HG03025 (cell line): ENCODE data around the gene KLC1.
A peak's percentile ranks its signal among the peaks of the same experiment; 100 is the strongest.

Source experiments
- ATAC-seq: cut with Tn5 transposase; IDR thresholded peaks from one replicate; pipeline ENCODE4 v1.9.1; 2021; ENCODE audit warnings: mild to moderate bottlenecking, moderate library complexity; ENCODE audit not compliant: unreplicated experiment, low FRiP score

KLC1 gene

DNA sequence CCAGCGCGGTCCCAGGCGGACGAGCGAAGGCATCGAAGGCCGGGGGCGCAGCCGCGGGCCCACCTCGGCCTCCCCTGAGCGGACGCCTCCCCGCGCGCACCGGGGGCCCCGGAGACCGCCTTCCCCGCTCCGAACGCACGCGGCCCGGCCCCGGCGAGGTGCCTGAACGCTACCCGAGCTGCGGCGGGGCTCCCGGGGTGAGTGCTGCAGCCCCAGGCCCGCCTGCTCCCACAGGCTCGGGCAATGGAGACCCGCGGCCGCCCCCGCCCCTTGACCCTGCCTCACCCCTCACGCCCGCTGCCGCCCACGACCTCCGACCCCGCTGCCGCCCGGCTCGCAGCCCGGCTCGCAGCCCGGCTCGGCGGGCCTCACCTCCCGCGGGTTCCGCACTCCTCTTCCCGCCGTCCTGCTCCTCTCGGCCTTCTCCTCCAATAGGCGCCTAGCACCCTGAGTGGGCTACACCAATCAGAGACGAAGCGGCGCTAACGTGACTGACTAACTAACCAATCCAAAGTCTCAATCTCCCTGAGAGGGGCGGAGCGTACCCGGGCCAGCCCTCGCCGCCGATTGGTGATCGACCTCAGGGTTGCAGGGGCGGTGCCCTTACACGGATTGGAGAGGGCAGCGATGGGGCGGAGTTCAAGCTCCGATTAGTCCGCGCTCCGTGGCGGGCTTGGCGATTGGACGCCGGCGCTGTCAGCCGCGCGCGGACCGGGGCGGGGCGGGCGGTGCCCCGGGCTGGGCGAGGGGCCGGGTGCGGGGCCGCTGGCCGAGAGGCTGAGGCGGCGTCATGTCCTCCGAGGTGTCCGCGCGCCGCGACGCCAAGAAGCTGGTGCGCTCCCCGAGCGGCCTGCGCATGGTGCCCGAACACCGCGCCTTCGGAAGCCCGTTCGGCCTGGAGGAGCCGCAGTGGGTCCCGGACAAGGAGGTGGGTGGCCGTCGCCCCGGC is 86.3 kb downstream of the KLC1 start, which contains the start of the genes XRCC3 and ZFYVE21:
XRCC3 (minus strand) TSS at position 400 of the 949 bp plus-strand sequence. CDS start 4,364 bp downstream, outside the sequence.
ZFYVE21 (plus strand) TSS at position 759 of the 949 bp plus-strand sequence; CDS start at position 791, 32 bp downstream.
- peak; percentile 88 for ATAC-seq

DNA sequence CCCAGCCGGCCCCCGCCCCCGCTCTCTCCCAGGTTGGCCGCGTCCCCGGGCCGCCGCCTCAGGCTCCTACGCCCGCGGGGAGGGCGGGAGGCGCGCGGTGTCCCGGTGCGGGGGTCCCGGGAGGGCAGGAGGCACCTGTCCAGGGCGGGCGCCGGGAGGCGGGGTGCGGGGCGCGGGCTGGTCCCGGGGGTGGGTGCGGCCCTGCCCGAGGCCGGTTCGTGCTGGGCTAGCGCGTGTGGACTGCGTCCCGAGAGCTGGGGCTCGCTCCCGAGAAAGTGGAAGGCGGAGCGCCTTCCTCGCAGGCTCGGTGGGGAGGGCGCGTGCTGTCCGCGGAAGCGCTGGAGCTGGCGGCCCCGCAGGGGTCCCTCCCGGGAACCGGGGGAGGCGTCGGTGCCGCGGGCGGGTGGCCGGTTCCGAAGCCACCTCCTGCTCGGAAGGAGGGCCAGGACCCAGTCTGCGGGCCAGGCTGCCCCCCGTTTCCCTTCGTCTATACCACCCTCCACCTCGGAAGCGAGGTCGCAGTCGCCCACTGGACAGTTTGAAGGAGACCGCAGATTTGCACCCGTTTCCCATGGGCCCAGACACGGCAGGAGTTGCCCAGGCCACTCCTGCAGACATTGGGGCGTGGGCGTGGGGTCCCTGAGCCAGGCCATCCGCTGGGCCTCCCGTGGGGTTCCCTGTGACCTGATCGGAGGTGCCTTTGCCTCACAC is 87.2 kb downstream of the KLC1 start:
- peak; percentile 4 for ATAC-seq

DNA sequence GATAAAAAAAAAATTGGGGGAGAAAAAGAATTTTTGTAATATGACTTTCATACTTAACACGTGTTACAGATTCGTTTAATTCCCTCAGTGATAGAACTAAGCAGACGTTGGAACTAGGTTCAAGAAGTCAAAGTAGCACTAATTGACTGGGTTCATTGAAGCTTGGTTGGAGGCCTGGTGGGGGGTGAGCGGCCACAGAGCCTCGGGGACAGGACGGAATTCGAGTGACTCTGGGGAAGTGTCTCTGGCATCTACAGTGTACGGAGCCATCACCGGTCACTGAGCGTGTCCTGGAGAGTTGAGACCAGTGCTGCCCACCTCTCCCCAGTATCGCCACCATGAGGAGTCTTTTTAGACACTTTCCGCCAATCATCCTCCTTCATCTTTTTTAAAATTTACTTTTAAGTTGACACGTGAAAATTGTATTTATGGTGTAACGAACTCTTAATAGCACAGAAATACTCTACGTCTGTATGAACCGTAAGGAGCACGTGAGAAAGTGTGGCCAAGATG is 87.9 kb downstream of the KLC1 start:
- no peak for ATAC-seq

DNA sequence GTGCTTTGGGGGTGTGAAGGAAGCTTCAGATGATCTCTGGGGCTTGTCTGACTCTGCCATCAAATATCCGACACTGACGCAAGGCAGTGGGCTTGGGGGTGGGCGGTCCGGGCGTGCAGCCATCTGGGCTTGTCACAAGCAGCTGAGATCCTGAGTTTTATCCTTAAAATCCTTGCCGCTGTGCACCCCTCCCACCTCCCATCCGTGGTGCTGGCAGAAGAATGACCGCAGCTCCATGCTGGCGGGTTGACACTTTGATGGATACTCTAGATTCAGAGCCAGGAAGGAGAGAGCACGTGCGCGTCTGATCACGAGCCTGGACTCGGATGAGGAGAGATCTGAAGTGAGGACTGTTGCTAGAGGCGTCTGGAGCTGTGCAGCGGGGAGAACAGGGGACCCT is 89.6 kb downstream of the KLC1 start:
- no peak for ATAC-seq

DNA sequence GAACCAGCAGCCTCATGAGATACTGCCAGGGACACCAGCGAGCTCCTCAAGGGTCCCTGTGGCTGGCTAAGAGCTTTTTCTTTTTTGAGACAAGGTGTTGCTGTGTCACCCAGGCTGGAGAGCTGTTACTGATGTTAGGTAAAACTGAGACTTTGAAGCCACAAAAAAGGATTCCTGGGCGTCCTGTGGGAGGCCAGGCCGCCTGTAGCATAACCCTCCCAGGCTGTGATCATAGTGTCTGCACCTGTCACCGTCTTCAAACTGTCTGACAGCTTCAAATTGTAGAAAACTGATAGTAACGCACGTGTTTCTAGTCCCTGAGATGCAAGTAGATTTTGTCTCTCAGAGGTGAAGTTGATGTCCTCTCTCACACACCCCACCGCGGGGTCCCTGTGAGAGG is 90.7 kb downstream of the KLC1 start:
- ATAC-seq: no peak

DNA sequence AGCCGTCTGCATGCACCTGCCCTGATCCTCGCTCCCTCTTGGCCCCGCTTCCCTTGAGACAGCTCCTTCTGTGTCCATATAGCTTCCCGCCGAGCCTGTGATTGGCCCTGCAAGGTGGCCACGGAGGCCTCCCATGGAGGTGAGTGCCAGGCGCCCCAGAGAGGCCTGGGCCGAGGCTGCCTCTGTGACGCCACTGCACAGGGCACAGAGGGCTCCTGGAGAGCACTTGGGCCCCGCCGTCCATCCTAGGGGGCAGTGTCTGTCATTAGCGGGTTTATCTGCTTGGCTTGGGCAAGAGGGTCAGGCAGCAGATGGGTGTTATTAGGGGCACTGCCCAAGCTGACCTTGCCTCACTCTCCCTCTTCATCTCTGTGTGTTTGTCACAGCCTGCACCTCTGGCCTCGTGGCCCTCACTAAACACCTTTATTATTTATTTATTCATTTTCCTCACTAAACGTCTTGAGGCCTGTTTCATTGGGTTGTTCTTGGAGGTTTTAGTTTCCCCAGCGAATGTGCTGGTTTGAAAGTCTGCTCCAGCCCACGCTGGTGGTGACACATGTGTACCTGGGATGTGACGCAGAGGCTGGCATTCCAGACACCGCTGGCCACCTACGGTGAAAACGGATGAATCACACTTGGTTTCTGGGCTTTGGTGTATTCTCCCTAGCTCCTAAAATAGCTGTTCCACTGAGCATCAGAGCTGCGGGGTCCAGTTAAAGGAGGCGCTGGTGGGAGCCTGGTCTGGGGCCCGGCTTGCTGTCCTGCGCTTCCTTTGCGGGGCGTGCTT is 92.5 kb downstream of the KLC1 start:
- no peak for ATAC-seq

DNA sequence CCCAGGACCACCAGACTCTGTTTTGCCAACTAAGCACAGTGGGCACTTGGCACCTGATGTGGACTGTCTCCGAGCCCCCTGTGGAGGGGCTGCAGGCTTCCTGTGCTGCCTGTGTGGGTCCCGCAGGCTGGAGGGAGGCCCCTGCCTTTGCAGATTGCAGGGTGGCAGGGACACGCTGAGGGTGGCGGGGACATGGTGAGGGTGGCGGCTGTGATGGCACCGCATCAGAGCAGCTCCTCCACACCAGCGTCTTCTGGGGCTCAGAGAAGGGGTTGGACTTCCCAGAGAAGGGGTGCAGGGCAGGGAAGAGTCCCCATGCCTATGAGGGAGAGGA is 94.7 kb downstream of the KLC1 start:
- no peak for ATAC-seq

DNA sequence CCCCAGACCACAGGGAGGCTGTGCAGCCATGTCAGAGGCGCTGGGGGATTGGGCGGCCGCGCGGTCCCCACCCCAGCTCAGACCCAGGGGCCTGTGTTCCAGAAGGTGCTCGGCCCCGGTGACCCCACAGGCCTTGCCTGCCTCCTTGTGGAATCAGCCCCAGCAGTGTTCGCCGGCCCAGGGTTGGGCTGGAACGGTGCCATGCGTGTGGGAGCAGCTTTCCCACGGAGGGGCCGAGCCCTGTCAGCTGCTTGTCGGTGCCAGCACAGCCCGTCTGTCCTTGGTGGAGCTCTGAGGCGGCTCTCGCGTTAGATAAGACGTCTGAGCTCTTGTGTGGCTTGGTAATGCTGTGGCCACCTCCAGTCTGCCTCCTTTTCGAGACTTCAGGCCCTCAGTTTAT is 95.1 kb downstream of the KLC1 start:
- ATAC-seq: no peak

DNA sequence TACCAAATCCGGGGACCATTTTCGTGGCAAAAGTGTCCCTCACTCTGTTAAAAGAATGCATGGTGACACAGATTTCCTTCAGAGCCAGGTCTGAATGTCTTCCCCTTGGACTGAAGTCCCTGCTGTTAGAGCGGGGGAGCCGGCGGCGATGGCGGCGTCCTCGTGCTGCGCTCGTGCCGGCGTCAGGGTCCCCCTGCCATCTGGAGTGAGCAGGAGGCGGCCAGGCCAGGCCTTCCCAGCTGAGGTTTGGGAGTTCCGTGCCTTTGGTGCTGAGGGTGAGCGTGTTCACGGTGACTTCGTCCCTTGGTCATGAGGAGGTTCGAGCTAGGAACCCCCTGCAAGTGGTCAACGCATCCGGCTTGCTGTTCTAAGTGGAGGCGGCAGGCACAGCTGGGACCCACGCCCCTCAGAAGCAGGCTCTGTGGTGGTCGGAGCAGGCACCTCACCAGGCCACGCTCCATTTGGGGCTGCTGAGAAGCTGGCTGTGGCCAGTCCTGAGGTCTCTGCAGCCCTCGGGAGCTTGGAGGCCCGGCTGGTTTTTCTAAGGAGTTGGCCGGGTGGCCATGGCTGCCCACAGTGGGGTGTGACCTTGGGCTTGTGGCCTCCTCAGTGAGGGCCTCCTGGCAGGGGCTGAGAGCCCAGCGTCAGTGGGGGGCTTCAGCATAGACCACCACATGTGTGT is 96.1 kb downstream of the KLC1 start:
- ATAC-seq: no peak

DNA sequence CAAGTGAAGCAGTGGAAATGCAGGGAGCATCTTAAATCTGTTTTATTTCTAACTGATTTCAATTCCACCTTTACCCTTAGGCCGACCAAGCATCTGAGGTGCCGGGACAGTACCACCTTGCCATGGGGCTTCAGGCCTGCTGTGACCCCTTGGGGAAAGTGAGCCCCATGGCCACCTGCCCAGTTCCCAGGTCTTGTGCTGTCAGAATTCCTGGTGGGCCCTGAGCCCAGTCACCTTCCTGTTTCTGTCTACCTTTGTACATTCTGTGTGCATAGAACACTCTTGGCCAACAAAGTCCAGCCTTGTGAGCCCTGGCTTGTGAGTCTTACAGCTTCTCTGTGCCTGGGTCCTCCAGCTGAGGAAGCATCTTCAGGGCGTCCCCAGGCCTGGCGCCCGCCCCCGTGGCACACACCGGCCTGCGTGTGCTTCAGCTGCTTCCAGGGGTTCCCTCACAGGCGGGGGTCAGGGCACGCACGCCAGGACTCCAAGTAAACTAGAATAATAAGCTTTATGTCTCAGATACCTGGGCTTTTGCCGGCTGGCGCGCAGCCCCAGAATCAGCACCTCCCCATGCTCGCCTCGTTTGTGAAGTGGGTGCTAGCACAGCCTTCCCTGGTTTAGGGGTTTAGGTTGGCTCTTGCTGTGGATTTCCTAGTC is 96.9 kb downstream of the KLC1 start:
- no peak for ATAC-seq

DNA sequence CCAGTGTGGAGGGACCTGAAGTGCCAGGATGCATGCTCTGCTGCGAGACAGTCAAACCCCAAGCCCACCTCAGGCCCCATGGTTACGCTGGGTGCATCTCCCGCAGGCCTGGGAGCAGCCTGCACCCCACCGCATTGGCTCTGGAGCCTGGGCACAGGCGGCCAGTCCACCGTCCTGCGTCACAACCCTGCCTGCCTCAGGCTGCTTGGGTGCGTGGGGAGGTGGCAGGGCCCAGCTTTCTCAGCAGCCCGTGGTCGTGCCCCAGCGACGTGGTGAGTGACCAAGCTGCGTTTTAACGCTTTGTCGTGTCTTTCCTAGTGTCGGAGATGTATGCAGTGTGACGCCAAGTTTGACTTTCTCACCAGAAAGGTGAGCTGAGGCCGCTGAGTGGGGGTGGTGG is 97.5 kb downstream of the KLC1 start:
- ATAC-seq: no peak

DNA sequence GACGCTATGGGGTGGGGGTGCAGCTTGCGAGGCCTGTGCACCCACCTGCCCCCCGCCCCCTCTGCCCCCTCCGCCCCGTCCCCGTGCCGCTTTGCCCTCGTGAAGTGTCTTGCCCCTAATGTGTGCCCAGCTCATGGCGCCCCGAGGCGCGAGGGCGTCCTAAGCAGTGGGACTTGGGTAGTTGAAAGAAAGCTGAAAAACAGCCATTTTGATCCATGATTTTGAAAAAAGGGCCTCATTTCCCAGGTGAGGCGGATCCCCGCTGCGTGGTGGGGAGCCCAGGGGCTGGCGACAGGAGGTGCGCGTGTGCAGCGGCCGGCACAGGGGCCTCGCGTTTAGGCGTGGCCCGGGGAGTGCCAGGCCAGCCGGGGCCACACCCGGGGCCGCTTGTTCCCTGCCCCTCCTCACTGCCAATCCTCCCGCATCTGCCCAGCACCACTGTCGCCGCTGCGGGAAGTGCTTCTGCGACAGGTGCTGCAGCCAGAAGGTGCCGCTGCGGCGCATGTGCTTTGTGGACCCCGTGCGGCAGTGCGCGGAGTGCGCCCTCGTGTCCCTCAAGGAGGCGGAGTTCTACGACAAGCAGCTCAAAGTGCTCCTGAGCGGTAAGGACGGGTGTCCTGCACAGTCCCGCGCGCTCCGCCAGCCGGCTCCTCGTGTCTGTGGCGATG is 98.4 kb downstream of the KLC1 start:
- ATAC-seq: no peak

DNA sequence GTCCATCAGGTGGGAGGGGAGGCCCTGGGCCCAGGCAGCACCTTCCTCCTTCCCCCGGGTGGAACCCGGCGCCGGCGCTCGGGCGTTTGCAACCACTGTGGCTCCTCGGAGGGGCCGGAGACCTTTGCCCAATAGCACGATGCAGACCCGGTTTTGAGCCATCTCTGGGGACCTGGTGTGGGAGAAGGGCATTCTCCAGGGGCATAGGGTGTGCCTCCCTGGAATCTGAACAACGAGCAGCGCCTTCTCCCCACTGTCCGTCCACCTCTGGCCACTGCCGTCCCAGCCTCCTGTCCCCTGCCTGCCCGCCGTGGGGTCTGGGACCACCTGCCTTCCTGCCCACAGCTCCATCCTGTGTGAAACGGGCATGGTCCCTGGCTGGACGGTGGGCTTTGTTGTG is 99.1 kb downstream of the KLC1 start:
- no peak for ATAC-seq

DNA sequence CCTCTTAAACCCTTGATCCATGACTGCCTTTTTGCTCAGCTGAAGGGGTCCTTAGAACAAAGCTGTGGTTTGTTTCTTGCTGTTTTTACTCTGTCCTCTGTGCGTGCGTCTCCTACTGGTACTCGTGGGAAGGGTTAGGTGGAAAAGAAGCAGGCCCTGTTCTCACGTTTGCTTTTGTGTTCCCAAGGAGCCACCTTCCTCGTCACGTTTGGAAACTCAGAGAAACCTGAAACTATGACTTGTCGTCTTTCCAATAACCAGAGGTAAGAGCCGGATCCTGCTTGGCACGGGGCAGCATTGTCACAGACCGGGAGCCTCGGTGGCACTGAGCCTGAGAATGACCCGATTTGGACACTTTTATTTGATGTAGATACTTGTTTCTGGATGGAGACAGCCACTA is 99.7 kb downstream of the KLC1 start:
- no peak for ATAC-seq

DNA sequence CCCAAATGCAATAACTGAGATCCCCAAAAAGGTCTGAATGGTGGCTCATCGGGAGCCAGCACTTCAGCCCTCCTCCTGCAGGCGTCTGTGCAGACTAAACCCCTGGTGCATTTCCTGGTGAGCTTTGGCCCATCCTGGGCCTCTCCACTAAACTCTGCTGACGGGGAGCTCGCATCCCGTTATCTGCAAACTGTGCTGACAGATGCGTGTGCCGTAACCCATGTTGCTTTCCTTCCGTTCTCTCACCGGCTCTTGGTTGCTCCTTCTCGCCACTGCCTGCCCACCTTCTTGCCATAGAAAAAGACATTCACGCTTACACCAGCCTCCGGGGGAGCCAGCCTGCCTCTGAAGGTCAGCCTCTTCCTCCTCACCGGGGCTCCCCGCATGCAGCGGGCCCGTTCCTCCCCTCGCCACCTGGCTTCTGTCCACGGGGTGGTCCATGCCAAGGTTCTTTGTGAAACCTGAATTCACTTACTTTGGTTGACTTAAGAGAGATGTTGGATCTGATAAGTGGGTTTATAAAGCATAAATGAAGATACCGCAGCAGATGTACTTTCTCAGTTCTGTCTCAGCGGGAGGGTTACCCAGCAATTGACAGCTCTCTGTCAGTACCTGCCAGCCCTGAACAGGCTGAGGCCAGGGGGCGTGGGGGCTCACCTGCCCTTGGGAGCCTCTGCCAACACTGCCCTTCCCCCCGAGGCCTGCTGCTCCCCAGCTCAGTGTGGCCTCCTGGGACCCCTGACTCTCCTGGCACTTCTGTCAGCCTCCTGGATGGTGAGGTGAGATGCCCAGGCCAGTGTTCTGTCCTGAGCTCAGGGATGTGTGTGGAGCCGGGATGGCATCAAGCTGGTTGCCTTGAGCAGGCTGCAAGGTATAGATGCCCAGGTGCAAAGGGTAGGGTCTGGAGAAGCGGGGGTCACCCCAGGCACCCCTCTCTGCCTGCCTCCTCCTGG is 100.8 kb downstream of the KLC1 start:
- no peak for ATAC-seq

DNA sequence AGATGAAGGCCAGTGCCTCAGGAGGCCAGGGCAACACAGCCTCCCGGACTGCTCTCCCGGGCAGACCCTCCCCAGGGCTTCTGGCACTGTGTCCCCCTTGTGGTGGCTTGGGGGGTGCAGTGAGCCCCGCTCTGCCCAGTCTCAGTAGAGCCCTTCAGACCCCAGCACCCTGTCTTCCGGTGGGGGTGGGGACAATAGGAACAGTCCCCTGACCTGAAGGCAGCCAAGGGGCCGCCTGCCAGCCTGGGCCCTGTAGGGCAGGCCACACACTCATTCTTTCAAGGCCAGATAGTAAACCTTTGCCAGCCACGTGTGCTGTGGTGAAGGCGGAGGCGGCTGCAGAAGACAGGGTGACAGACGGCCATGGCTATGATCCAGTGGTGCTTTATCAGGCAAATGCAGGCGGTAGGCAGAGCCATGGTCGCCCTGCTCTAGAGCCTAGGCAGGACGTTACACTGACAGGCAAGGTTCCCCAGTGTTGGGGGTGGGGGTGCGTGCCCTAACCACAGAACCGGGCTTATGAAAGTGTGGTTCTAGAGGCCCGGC is 101.6 kb downstream of the KLC1 start:
- ATAC-seq: no peak

DNA sequence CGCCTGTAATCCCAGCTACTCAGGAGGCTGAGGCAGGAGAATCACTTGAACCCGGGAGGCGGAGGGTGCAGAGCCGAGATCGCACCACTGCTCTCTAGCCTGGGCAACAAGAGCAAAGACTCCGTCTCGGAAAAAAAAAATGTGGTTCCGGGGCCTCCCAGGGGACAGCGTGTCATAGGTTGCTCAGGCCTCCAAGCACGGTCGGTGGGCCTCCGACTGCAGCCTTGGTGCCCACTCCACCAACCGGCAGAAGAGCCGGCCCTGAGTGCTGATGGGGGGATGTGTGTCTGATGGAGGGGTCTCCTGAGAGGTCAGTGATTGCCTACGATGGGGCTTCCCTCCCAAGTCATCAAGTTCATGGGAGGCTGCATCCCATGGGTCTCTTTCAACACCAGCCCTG is 102.5 kb downstream of the KLC1 start:
- ATAC-seq: no peak
